HL-60 (cell line): ENCODE measurements around the gene ANGPTL8.

ENCODE experiments used
- DNase-seq, 2 experiments: peaks; one replicate each; pipeline ENCODE4 v3.0.0-alpha.2; 2010 to 2020; ENCODE audit warnings: low read depth in 1 of 2, low spot score in 1 of 2
- H3K27ac ChIP-seq: fragments of 250-450 bp; sonication (Bioruptor Pico); replicated peaks from 2 replicates; pipeline ENCODE4 v1.5.1; 2020; ENCODE audit warnings: mild to moderate bottlenecking, moderate library complexity
- H3K27me3 ChIP-seq: fragments of 250-450 bp; sonication (Bioruptor Pico); 2 replicates; pipeline ENCODE4 v1.5.1; 2021; ENCODE audit warnings: mild to moderate bottlenecking, moderate library complexity; ENCODE audit not compliant: insufficient read depth, poor library complexity, severe bottlenecking
- H3K4me3 ChIP-seq: replicated peaks from 2 replicates; pipeline ENCODE4 v1.5.1; 2011; ENCODE audit warnings: mild to moderate bottlenecking, control low read depth, low read length; ENCODE audit not compliant: insufficient read depth
- GABPA ChIP-seq: IDR thresholded peaks from 2 replicates; pipeline ENCODE4 v1.6.1; 2012; ENCODE audit warnings: low read depth
- POLR2AphosphoS5 ChIP-seq: IDR thresholded peaks from 2 replicates; pipeline ENCODE4 v1.6.1; 2012; ENCODE audit warnings: low read depth
- SPI1 ChIP-seq: IDR thresholded peaks from 2 replicates; pipeline ENCODE4 v1.6.1; 2012; ENCODE audit warnings: low read depth, mild to moderate bottlenecking, borderline replicate concordance
- TF ChIP-seq, protein P1 (sequence below): IDR thresholded peaks from one replicate; pipeline ENCODE4 v1.5.1; 2011; ENCODE audit warnings: low read length, control low read depth, inconsistent platforms; ENCODE audit not compliant: insufficient read depth
- TF ChIP-seq, protein P2 (sequence below): IDR thresholded peaks from 2 replicates; pipeline ENCODE4 v1.6.1; 2012; ENCODE audit warnings: low read depth; ENCODE audit not compliant: insufficient replicate concordance

ANGPTL8 gene

DNA sequence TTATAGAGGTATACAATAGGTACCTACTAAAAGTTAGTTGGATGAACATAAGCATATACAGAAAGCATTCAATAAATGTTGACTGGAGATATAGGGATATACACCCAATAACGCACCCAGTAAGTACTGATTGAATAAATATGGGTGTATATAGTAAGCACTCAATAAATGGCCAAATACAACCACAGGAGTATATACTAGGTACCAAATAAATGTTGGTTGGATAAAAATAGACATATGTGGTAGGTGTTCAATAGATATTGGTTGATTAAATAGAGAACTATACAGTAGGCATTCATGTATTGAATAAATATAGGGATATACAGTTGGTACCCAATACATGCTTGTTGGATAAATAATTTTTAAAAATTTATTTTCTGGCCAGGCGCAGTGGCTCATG is 9.4 kb downstream of the ANGPTL8 start:
- H3K27me3 ChIP-seq, result no peaks in the 10 kb centered on the region
- no peak overlapping the region for H3K4me3 ChIP-seq
- TF ChIP-seq, protein P1, sequence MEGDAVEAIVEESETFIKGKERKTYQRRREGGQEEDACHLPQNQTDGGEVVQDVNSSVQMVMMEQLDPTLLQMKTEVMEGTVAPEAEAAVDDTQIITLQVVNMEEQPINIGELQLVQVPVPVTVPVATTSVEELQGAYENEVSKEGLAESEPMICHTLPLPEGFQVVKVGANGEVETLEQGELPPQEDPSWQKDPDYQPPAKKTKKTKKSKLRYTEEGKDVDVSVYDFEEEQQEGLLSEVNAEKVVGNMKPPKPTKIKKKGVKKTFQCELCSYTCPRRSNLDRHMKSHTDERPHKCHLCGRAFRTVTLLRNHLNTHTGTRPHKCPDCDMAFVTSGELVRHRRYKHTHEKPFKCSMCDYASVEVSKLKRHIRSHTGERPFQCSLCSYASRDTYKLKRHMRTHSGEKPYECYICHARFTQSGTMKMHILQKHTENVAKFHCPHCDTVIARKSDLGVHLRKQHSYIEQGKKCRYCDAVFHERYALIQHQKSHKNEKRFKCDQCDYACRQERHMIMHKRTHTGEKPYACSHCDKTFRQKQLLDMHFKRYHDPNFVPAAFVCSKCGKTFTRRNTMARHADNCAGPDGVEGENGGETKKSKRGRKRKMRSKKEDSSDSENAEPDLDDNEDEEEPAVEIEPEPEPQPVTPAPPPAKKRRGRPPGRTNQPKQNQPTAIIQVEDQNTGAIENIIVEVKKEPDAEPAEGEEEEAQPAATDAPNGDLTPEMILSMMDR, result no peak
- TF ChIP-seq SPI1, result no peak
- TF ChIP-seq GABPA, result no peak
- H3K27ac ChIP-seq, result no peak overlapping the region
- DNase-seq, result no peak

DNA sequence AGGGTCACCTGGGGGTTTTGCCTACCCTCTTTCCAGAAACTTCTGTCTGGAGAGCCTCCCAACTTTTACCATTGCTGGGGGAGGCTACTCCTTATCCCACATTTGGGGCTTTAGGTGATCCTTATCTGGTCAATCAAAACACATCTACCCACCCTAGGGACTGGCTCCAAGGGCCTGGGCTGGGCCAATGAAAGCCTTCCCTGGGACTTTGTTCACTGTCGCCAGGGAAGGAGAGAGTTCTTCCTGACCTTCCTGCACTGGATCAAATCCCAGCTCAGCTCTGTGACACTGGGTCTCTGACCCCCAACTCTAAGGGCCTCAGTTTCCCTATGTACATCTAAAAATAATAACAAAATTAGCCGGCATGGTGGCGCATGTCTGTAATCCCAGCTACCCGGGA is 11.8 kb downstream of the ANGPTL8 start:
- no peak overlapping the region for H3K4me3 ChIP-seq
- TF ChIP-seq POLR2AphosphoS5, result no peak
- TF ChIP-seq, protein P1, result no peak
- TF ChIP-seq SPI1, result no peak
- TF ChIP-seq GABPA, result no peak
- TF ChIP-seq, protein P2, sequence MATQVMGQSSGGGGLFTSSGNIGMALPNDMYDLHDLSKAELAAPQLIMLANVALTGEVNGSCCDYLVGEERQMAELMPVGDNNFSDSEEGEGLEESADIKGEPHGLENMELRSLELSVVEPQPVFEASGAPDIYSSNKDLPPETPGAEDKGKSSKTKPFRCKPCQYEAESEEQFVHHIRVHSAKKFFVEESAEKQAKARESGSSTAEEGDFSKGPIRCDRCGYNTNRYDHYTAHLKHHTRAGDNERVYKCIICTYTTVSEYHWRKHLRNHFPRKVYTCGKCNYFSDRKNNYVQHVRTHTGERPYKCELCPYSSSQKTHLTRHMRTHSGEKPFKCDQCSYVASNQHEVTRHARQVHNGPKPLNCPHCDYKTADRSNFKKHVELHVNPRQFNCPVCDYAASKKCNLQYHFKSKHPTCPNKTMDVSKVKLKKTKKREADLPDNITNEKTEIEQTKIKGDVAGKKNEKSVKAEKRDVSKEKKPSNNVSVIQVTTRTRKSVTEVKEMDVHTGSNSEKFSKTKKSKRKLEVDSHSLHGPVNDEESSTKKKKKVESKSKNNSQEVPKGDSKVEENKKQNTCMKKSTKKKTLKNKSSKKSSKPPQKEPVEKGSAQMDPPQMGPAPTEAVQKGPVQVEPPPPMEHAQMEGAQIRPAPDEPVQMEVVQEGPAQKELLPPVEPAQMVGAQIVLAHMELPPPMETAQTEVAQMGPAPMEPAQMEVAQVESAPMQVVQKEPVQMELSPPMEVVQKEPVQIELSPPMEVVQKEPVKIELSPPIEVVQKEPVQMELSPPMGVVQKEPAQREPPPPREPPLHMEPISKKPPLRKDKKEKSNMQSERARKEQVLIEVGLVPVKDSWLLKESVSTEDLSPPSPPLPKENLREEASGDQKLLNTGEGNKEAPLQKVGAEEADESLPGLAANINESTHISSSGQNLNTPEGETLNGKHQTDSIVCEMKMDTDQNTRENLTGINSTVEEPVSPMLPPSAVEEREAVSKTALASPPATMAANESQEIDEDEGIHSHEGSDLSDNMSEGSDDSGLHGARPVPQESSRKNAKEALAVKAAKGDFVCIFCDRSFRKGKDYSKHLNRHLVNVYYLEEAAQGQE, result no peak
- DNase-seq, result no peak
- H3K27me3 ChIP-seq, result no peaks in the 10 kb centered on the region
- H3K27ac ChIP-seq, result no peak overlapping the region

DNA sequence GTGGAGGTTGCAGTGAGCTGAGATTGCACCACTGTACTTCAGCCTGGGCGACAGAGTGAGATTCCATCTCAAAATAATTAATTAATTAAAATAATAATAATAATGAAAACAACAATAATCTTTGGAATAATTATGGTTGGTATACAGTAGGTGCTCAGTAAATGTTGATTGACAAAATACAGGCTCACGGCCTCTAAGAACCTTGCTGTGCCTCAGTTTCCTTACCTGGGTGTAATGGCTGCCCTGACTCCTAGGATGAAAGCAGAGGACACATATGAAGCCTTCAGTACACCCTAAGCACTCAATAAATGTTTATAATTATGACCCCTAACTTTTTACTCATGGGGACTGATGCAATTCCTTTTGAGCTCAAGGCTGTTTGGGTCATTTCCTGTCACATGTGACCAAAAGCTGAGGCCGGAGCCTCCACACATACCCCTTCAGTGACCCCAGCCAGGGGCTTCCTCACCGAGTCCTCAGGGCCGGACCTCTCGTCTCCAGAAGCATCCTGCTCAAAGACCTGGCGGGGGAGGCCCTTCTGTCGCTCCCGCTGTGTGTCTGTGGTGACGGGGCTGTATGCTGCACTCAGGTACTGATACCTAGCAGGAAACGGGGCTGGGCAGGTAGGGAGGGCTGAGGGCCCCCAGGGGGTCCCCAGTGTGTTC is 12.4 kb downstream of the ANGPTL8 start:
- H3K27me3 ChIP-seq, result no peaks in the 10 kb centered on the region

More for the DNA sequence above, 12.4 kb downstream of the ANGPTL8 start:
- H3K4me3 ChIP-seq, result no peak overlapping the region
- H3K27ac ChIP-seq, result no peak overlapping the region
- no peak for DNase-seq
- TF ChIP-seq GABPA (no peak), POLR2AphosphoS5 (no peak), SPI1 (no peak)
- TF ChIP-seq, protein P2, result no peak
- TF ChIP-seq, protein P1, result no peak
